Tongue (tissue), 2 donors: Measurements from ENCODE around the gene CLDND1. TPM values are rescaled to one million over a fixed set of nuclear protein-coding genes. Genes with fewer than 3 reads are reported as not detected.

ENCODE experiments used
- DNase-seq: peaks from one replicate; pipeline ENCODE4 v3.0.0-alpha.2; 2015
- total RNA-seq: library from RNA; depleted of rRNA; stranded (reverse); fragments of >200 nt; gene quantifications from one replicate; pipeline ENCODE4 v1.2.3, GENCODE V29; 2014

The CLDND1 gene
- total RNA-seq, 1 donor from 2014 or later, result 139 TPM

DNA sequence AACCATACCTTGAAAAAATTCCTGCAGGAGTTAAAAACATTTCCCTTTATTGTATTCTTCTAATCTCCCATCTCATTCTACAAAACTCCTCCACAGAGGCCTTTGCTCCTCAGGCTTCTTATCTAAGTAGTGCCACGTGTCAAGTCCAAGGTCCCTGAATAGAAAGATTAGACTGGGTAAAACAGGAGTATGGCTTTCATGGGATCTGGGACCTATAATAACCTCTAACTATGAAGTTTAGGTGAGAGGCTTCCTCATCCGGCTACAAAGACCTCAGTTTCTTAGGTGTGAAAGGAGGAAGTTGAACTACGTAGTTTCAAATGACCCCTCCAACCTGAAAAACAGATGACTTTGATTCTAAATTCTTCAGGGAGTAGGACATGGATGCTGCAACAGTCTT, 29.1 kb upstream of the CLDND1 start:
- no peak for DNase-seq

- no peak for DNase-seq
Observed at GRCh38 chr3:98551236-98551635, 28.5 kb upstream of the CLDND1 start.

DNA sequence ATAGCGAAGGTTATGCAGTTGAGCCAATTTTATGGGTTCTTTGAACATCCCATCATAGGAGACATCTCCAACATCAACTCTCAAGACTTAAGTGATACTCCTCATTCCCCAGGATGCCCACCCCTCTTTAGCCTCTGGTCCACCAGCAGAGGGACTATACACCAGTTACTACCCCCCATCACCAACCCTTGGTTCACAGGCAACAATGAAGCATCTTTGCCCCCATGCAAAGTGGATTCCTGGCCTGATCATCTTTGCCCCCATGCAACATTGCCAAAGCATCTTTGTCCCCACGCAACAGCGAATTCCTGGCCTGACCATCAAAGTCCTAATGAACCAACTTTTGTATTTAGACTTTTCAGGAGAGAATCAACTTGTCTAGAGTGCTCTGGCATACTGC, 28.1 kb upstream of the CLDND1 start:
- DNase-seq, result no peak

DNA sequence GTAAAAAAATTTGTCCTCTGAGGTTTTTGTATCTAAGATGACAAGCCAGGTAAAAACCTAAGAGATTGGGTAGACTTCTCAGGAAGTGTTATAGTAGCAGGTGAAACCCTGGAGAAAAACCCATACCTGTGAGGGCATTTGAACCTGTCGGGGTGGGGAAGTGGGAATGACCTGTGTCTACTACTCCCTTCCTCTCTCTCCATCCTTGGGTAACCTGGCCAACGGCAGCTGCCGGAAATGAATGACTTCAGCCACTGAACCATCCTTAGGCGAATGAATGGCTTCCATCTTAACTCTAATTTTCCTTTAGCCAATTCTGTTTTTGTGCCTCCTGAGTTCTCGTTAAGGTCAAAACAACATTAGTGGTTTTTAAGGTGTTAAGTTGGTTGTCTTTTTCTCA, 25.8 kb upstream of the CLDND1 start:
- no peak for DNase-seq

GRCh38 chr3:98545940-98546339, 23.2 kb upstream of the CLDND1 start:
- no peak for DNase-seq

DNA sequence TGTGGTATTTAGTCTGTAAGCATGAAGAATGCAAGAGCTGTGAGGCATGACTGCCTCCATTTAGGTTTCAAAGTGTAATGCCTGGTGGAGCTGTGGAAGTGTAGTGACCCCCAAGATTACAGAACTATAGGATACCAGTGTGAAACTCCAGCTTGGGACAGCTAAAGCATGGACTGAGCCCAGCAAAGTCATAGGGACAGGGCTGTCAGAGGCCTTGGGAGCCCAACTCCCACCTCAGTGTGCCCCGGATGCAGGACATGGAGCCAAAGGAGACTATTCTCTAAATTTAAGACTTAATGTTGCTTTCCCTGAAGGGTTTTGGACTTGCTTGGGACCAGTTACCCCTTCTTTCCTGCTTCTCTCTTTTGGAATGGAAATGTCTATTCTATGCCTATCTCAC, 19.9 kb upstream of the CLDND1 start:
- DNase-seq, result no peak

GRCh38 chr3:98541695-98542094, 19.0 kb upstream of the CLDND1 start:
- DNase-seq, result no peak

DNA sequence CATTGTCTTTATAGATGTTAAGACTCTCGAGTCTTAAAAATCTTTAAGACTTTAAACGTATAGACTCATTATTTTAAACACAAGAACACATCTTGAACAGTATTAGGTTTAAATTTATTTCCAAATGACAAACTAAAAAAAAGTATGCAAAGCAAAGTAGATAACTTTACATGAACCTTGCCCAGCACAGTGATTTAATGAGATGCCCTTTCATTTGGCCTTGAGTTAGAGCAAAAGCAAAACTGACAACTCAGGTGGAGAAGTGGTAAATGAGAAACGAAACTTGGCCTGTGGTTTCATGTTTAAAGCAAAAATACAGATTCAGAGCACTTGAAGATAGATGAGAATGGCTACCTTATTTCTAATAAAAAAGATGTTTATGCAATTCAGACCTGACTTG, 17.6 kb upstream of the CLDND1 start:
- no peak for DNase-seq

DNA sequence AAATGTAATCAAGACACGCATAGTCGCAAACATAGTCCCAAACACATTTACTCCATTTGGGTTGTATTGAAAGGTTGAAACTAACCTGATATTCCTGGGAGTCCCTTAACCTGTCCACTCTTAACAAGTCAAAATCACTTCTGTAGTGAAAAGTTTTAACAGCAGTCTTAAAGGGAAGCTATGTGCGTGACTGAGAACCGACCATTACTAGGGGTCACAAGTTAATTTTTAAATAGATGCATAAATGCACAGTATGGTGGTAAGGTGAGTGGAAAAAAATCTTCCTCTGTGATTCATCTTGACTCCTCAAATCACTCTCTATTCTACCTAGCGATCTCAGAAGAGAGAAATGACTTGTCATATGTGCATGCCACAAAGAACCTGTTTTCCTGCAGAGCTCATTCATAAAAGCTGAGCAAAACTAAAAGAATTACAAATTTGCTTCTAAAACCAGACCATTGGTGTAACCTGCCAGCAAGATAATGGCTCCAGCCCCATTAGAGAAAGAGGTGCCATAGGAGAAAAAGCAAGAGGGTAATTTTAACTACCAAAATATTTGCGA, 13.8 kb upstream of the CLDND1 start:
- DNase-seq, result no peak

DNA sequence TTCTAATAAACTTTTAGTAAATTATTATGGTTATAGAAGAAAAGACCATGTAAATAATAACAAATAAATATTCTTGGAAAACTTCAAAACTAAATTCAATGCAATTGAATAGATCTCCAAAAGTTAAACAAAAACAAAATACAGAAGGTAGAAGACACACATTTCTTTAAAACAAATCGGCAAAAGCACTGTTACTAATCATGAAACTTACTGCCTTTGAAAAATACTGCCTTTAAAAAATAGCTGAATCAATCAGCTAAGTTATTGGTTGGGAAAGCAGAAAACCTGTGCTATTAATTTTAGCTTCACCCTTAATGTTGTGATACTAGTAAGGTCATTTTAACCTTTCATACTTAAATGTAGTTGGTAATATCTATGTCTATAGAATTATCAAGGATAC, 12.0 kb upstream of the CLDND1 start:
- DNase-seq, result no peak

DNA sequence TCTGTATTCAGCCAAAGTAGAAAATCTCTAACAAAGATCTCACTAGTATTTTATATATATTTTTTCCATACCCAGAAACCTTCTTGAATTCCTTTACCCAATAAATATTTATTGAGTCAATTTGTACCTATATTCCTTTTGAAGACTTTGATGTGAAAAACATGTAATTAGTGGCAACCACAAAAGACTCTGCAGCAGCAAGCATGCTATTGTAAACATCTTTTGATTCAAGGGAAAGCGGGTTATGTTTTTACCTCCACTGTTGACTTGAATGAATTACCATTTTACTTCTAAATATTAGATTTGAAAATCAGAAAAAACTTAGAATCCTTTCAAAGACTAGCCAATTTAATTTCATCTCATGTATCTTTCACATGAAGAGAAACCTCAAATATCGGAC, 11.5 kb upstream of the CLDND1 start:
- no peak for DNase-seq

DNA sequence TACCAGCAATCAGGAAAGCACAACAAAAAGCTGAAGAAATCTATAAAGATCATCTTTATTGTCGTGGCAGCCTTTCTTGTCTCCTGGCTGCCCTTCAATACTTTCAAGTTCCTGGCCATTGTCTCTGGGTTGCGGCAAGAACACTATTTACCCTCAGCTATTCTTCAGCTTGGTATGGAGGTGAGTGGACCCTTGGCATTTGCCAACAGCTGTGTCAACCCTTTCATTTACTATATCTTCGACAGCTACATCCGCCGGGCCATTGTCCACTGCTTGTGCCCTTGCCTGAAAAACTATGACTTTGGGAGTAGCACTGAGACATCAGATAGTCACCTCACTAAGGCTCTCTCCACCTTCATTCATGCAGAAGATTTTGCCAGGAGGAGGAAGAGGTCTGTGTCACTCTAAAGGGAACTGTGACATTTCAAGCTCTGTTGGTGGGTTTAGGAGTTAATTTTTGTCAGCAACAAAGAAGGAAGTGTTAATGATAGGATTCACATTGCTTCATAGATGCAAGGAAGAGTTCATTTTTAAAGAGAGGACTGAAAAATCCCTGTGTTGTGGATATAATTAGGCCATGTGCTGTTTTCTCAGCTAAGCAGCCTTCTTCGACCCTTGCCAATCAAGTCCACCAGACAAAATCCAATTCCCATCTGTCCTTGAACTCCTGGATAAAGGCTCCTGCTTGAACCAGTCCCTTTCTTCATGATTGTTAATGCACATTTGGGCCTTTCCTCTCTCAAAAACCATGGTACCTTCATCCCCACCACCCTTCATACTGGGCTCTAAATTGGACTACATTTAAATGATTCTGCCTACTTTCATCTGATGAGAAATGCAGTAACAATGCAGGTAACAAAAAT, 10.2 kb upstream of the CLDND1 start:
- no peak for DNase-seq

DNA sequence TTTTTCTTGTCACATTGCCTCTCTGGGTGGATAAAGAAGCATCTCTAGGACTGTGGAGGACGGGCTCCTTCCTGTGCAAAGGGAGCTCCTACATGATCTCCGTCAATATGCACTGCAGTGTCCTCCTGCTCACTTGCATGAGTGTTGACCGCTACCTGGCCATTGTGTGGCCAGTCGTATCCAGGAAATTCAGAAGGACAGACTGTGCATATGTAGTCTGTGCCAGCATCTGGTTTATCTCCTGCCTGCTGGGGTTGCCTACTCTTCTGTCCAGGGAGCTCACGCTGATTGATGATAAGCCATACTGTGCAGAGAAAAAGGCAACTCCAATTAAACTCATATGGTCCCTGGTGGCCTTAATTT, 9.6 kb upstream of the CLDND1 start:
- no peak for DNase-seq

DNA sequence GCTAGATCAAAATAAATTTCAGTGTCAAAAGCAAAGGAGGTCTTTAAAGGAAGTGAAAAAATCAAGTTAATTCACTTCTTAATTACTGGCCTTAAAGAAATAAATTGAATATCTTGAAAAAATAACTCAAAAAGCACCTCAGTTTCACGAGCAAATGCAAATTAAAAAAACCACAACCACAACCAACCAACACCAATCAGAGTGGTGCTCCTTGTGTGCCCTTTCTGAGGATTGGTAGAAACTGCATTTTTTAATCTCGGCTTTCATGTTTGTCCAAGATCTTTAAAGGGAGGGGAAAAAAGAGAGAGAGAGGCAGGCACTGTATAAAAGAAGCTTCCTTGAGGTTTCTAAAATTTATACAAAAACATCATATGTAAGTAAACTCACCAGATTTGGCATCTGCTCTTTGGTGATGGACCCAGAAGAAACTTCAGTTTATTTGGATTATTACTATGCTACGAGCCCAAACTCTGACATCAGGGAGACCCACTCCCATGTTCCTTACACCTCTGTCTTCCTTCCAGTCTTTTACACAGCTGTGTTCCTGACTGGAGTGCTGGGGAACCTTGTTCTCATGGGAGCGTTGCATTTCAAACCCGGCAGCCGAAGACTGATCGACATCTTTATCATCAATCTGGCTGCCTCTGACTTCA, 9.0 kb upstream of the CLDND1 start, which contains the start of gene GPR15:
TSS of gene GPR15 (plus strand) at position 357 of the 653 bp plus-strand sequence. CDS start at position 413, 56 bp downstream.
- DNase-seq, result no peak

- no peak for DNase-seq
Observed at GRCh38 chr3:98530676-98531075, 8.0 kb upstream of the CLDND1 start.

DNA sequence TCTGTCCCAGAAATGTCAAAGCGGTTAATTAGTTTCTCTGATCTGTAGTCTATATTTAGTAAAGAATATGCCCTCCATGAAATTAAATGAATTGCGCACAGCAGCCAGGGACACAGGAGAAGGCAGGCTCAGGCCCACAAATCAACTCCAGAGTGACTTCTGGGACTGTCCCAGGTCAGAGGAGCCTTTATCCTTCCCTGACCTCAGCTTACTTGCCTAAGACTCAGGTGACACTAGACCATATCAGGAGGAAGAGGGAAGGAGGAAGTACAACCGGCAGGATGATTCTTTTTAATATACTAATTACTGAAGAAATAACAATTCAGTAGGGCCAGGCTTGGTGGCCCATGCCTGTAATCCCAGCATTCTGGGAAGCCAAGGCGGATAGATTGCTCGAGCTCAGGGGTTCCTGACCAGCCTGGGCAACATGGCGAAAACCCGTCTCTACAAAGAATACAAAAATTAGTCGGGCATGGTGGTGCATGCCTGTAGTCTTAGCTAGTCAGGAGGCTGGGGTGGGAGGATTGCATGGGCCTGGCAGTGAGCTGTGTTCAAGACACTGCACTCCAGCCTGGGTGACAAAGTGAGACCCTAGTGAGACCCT, 7.3 kb upstream of the CLDND1 start:
- DNase-seq, result no peak

DNA sequence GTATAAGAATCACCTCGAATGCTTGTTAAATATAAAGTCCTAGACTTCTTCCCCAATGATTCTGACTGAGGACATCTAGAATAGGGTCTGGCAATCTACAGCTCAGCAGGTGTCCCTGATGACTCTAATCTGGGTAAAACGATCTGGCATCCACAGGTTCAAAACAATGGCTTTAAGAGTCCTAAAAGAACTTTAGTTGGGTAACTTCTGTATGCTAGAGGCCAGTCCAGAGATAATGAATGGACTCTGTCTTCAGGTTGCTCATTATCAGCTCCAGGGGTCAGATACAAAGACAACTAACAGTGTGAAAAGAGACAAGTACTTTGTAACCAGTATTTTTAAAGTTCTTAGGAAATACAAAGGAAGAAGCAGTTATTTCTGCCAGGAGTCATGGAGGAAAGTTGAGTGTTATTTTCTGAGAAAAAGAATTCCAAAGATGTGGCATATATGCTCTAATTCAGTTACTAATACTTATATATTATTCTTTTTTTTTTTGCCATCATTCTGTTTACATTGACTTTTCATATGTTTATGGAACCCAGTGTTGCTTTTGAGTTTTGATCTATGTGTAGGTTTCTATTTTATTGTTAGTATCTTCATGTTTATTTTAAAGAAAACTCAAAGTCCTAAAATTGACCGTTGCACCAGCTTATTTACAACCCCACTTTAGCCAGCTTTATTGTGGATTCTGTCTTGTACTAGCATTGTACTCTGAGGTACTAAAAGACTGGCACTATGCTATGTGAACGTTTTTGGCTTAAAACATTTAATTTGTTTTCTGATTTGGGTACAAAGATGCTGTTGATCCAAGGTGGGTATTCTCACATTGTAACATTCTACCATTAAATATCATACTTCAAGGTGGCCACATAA, 6.0 kb upstream of the CLDND1 start:
- DNase-seq, result no peak

- DNase-seq, result no peak
Observed at GRCh38 chr3:98525494-98525893, 2.8 kb upstream of the CLDND1 start.

GRCh38 chr3:98521897-98522543, 682 bp downstream of the CLDND1 start:
- peak; percentile 76 for DNase-seq

DNA sequence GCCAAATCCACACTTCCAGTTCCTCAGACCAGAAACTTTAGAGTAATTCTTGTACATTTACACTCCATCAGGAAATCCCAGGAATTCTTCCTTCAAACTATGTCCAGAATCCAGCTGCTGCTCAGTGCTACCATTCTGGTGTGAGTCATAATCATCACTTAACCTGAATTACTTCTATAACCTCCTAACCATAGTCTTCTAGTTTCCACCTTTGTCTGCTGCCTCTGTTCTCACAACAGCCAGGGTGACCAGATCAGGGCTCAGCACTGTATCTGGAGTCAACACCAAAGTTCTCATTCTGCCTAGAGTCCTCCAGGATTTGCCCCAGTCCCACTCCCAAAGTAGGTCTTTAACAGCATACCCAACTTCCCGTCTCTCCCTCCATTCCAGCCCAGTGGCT, 3.4 kb downstream of the CLDND1 start:
- DNase-seq, result no peak

- no peak for DNase-seq
Observed at GRCh38 chr3:98518816-98519215, 3.9 kb downstream of the CLDND1 start.

GRCh38 chr3:98514948-98515347, 7.8 kb downstream of the CLDND1 start:
- no peak for DNase-seq
